HepG2 (cell line): ENCODE data around the gene MIA2. TPM values are rescaled to one million over a fixed set of nuclear protein-coding genes. Genes with fewer than 3 reads are reported as not detected.

ENCODE experiments used
- ARNT ChIP-seq: fragments of 450-650 bp; IDR thresholded peaks from 2 replicates; pipeline ENCODE4 v1.6.1; 2017
- ATF7-NPFF ChIP-seq: sonication (generic); formaldehyde crosslinking; IDR thresholded peaks from 2 replicates; pipeline ENCODE4 v1.8.1; 2023; ENCODE audit warnings: mild to moderate bottlenecking, low read depth, missing genetic modification reagents, moderate library complexity
- CSRNP2 ChIP-seq: sonication (generic); formaldehyde crosslinking; conservative IDR thresholded peaks from 2 replicates; pipeline ENCODE4 v1.8.0; 2022; ENCODE audit warnings: low read depth, missing genetic modification reagents
- DPF2 ChIP-seq: sonication (generic); formaldehyde crosslinking; IDR thresholded peaks from 2 replicates; pipeline ENCODE4 v1.4.0; 2020; ENCODE audit warnings: mild to moderate bottlenecking, low read depth, missing genetic modification reagents, borderline replicate concordance
- MBD4 ChIP-seq: IDR thresholded peaks from 2 replicates; pipeline ENCODE4 v1.6.1; 2012; ENCODE audit warnings: low read length, inconsistent platforms, borderline replicate concordance
- NR2F6 ChIP-seq, 2 experiments: IDR thresholded peaks; 2 replicates each; pipeline ENCODE4 v1.6.1; 2016; ENCODE audit warnings: antibody characterized with exemption in 1 of 2, mild to moderate bottlenecking in 1 of 2
- SMC3 ChIP-seq: IDR thresholded peaks from 2 replicates; pipeline ENCODE4 v1.6.1; 2011; ENCODE audit warnings: low read length, improper control_type of control experiment
- SNAI1 ChIP-seq: sonication (generic); formaldehyde crosslinking; IDR thresholded peaks from 2 replicates; pipeline ENCODE4 v1.5.0; 2020; ENCODE audit warnings: mild to moderate bottlenecking, missing genetic modification reagents, borderline replicate concordance
- TAF1 ChIP-seq: sonication (generic); formaldehyde crosslinking; IDR thresholded peaks from 2 replicates; pipeline ENCODE4 v1.4.0; 2020; ENCODE audit warnings: missing genetic modification reagents
- ZFP91 ChIP-seq: sonication (generic); formaldehyde crosslinking; IDR thresholded peaks from 2 replicates; pipeline ENCODE4 v1.9.0; 2022; ENCODE audit warnings: missing genetic modification reagents, mild to moderate bottlenecking, borderline replicate concordance
- ZNF12 ChIP-seq: sonication (generic); formaldehyde crosslinking; IDR thresholded peaks from 2 replicates; pipeline ENCODE4 v1.5.0; 2020; ENCODE audit warnings: missing genetic modification reagents
- ZNF205 ChIP-seq: IDR thresholded peaks from 2 replicates; pipeline ENCODE4 v1.6.1; 2018; ENCODE audit warnings: missing biosample characterization, missing genetic modification reagents
- ZNF33B ChIP-seq: sonication (generic); formaldehyde crosslinking; IDR thresholded peaks from 2 replicates; pipeline ENCODE4 v1.5.1; 2020; ENCODE audit warnings: mild to moderate bottlenecking, missing genetic modification reagents
- ZNF460 ChIP-seq: sonication (generic); formaldehyde crosslinking; IDR thresholded peaks from 2 replicates; pipeline ENCODE4 v1.5.1; 2020; ENCODE audit warnings: missing genetic modification reagents, mild to moderate bottlenecking, borderline replicate concordance
- ZNF468 ChIP-seq: sonication (generic); formaldehyde crosslinking; IDR thresholded peaks from 2 replicates; pipeline ENCODE4 v1.8.0; 2022; ENCODE audit warnings: mild to moderate bottlenecking, moderate library complexity, missing genetic modification reagents
- ZNF770 ChIP-seq: sonication (generic); formaldehyde crosslinking; IDR thresholded peaks from 2 replicates; pipeline ENCODE4 v1.5.0; 2020; ENCODE audit warnings: mild to moderate bottlenecking, missing genetic modification reagents
- ZNF839 ChIP-seq: sonication (generic); formaldehyde crosslinking; IDR thresholded peaks from 2 replicates; pipeline ENCODE4 v1.4.0; 2020; ENCODE audit warnings: missing genetic modification reagents, mild to moderate bottlenecking, borderline replicate concordance
- polyA plus RNA-seq, 8 experiments: library from polyadenylated mRNA; depleted of rRNA in 3 of 8; stranded (reverse) in 7 of 8; unstranded in 1 of 8; fragments of >200 nt; fragmentation: Illumina TruSeq in 4 of 8; extraction: Trizol in 4 of 8; gene quantifications; 2 replicates each; pipeline versions ENCODE4 v1.2.1 to v1.2.3, GENCODE V29; 2011 to 2016; ENCODE audit warnings: low read depth in 4 of 8, missing spikeins in 1 of 8, mixed read lengths in 1 of 8; ENCODE audit not compliant: insufficient read depth in 1 of 8
- total RNA-seq, 5 experiments: library from RNA; depleted of rRNA; stranded (reverse); fragments of >200 nt; fragmentation: Illumina TruSeq; extraction: Trizol; gene quantifications; 2 replicates each; pipeline ENCODE4 v1.2.3, GENCODE V29; 2016; ENCODE audit warnings: low read depth in 1 of 5
- TF ChIP-seq, protein P1 (sequence below): IDR thresholded peaks from 2 replicates; pipeline ENCODE4 v1.6.1; 2016
- TF ChIP-seq, protein P2 (sequence below): fragments of 450-650 bp; IDR thresholded peaks from 2 replicates; pipeline ENCODE4 v1.6.1; 2017
- TF ChIP-seq, protein P3 (sequence below): sonication (generic); formaldehyde crosslinking; IDR thresholded peaks from 2 replicates; pipeline ENCODE4 v1.4.0; 2020; ENCODE audit warnings: mild to moderate bottlenecking, missing genetic modification reagents, borderline replicate concordance

Gene MIA2
- total and polyA plus RNA-seq, 2 of the 13 experiments (the other 11 are each of a cell fraction or from before 2014, with no cell fraction given): 134 to 158 TPM

DNA sequence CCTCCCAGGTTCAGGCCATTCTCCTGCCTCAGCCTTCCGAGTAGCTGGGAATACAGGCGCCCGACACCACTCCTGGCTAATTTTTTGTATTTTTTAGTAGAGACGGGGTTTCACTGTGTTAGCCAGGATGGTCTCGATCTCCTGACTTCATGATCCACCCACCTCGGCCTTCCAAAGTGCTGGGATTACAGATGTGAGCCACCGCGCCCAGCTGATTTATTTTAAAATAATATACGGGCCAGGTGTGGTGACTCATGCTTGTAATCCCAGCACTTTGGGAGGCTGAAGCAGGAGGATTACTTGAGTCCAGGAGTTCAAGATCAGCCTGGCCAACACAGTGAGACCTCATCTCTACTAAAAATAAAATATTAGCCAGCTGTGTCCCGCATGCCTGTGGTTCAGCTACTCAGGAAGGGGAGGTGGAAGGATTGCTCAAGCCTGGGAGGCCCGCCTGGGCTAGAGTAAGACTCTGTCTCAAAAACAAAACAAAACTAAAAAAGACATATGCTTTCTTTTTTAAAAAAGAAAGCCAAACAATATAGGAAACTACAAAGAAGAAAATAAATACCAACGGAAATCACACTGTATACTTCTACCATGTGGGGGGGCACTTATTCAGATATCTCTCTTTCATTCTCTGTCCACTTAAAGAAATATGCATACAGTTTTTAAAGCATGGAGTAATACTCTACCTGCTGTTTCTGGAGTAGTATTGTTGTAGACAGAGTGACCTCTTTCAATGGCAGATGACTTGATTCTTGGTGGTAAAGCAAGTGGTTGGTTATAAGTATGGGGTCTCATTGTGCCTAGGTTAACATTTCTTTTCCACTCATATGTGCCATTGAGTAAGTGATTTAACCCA is 930 bp upstream of the MIA2 start (continued):
- TF ChIP-seq ZNF839 (CRISPR knock-in tag): no peak
- TF ChIP-seq, protein P1, sequence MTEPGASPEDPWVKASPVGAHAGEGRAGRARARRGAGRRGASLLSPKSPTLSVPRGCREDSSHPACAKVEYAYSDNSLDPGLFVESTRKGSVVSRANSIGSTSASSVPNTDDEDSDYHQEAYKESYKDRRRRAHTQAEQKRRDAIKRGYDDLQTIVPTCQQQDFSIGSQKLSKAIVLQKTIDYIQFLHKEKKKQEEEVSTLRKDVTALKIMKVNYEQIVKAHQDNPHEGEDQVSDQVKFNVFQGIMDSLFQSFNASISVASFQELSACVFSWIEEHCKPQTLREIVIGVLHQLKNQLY (CRISPR knock-in tag): no peak
- no peak; the same call in 1 of the 2 replicates for TF ChIP-seq ZNF460 (CRISPR knock-in tag)
- TF ChIP-seq SMC3: no peak
- no peak; the same call in 1 of the 2 replicates for TF ChIP-seq MBD4
- no peak for TF ChIP-seq ZNF468 (CRISPR knock-in tag)
- TF ChIP-seq ZNF12 (CRISPR knock-in tag): peak; percentile 97
- peak; percentile 100 for TF ChIP-seq ZNF770 (CRISPR knock-in tag)
- 0 out of 2 replicates have a peak, but pooled peaks have one; percentile 8 for TF ChIP-seq TAF1 (CRISPR knock-in tag)
- TF ChIP-seq ZNF33B: no peak
- TF ChIP-seq DPF2 (CRISPR knock-in tag): no peak
- TF ChIP-seq ATF7-NPFF (CRISPR knock-in tag): no peak
- no peak for TF ChIP-seq ZNF205 (CRISPR knock-in tag)
- peak; percentile 78; the same call in 1 of the 2 replicates for TF ChIP-seq SNAI1 (CRISPR knock-in tag)
- TF ChIP-seq CSRNP2 (CRISPR knock-in tag): no peak
- TF ChIP-seq, protein P2, sequence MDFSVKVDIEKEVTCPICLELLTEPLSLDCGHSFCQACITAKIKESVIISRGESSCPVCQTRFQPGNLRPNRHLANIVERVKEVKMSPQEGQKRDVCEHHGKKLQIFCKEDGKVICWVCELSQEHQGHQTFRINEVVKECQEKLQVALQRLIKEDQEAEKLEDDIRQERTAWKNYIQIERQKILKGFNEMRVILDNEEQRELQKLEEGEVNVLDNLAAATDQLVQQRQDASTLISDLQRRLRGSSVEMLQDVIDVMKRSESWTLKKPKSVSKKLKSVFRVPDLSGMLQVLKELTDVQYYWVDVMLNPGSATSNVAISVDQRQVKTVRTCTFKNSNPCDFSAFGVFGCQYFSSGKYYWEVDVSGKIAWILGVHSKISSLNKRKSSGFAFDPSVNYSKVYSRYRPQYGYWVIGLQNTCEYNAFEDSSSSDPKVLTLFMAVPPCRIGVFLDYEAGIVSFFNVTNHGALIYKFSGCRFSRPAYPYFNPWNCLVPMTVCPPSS: no peak
- TF ChIP-seq ARNT: no peak
- no peak; the same call in 1 of the 2 replicates for TF ChIP-seq NR2F6 (IDR thresholded peaks at IDR 0.05)
- TF ChIP-seq NR2F6 (CRISPR knock-in tag; IDR thresholded peaks at IDR 0.05): peak; percentile 47; the same call in 1 of the 2 replicates
- TF ChIP-seq ZFP91 (CRISPR knock-in tag): peak; percentile 89
- TF ChIP-seq, protein P3, sequence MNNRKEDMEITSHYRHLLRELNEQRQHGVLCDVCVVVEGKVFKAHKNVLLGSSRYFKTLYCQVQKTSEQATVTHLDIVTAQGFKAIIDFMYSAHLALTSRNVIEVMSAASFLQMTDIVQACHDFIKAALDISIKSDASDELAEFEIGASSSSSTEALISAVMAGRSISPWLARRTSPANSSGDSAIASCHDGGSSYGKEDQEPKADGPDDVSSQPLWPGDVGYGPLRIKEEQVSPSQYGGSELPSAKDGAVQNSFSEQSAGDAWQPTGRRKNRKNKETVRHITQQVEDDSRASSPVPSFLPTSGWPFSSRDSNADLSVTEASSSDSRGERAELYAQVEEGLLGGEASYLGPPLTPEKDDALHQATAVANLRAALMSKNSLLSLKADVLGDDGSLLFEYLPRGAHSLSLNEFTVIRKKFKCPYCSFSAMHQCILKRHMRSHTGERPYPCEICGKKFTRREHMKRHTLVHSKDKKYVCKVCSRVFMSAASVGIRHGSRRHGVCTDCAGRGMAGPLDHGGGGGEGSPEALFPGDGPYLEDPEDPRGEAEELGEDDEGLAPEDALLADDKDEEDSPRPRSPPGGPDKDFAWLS (CRISPR knock-in tag): no peak
